Neural cell (in vitro differentiated cells): ENCODE measurements around the gene ZNF132. TPM values are rescaled to one million over a fixed set of nuclear protein-coding genes. Genes with fewer than 3 reads are reported as not detected.

Source experiments
- H2AFZ ChIP-seq: fragments of 200-600, 300-800 bp; sonication (generic), shearing (Covaris generic); 2 replicates; pipeline ENCODE4 v1.6.0; 2014; ENCODE audit warnings: low read depth, mild to moderate bottlenecking, antibody characterized with exemption, low read length, moderate library complexity
- H3F3A ChIP-seq: fragments of 200-600 bp; shearing (Covaris generic); 2 replicates; pipeline ENCODE4 v1.6.1; 2016; ENCODE audit warnings: mild to moderate bottlenecking, moderate library complexity, mixed read lengths, antibody characterized with exemption, low read length; ENCODE audit not compliant: insufficient read depth, poor library complexity, severe bottlenecking
- H3K27ac ChIP-seq: fragments of 200-600, 300-800 bp; sonication (generic), shearing (Covaris generic); 2 replicates; pipeline ENCODE4 v1.5.1; 2014; ENCODE audit warnings: mild to moderate bottlenecking, low read length, moderate library complexity
- H3K27me3 ChIP-seq: fragments of 300-800, 200-600 bp; sonication (generic), shearing (Covaris generic); 2 replicates; pipeline ENCODE4 v1.6.0; 2014; ENCODE audit warnings: mild to moderate bottlenecking, low read depth, low read length, moderate library complexity; ENCODE audit not compliant: insufficient read depth
- H3K36me3 ChIP-seq: fragments of 300-800, 200-600 bp; sonication (generic), shearing (Covaris generic); 2 replicates; pipeline ENCODE4 v1.5.1; 2014; ENCODE audit warnings: mild to moderate bottlenecking, antibody characterized with exemption, low read length, moderate library complexity; ENCODE audit not compliant: insufficient read depth
- H3K4me2 ChIP-seq: fragments of 300-800, 200-600 bp; sonication (generic), shearing (Covaris generic); 2 replicates; pipeline ENCODE4 v1.6.0; 2014; ENCODE audit warnings: mild to moderate bottlenecking, low read length
- H3K4me3 ChIP-seq: fragments of 300-800, 200-600 bp; sonication (generic), shearing (Covaris generic); 2 replicates; pipeline ENCODE4 v1.5.1; 2014; ENCODE audit warnings: mild to moderate bottlenecking, low read length, moderate library complexity
- H3K79me2 ChIP-seq: fragments of 200-600 bp; shearing (Covaris generic); replicated peaks from 2 replicates; pipeline ENCODE4 v1.6.0; 2014; ENCODE audit warnings: mild to moderate bottlenecking, low read length, moderate library complexity; ENCODE audit not compliant: insufficient read depth
- H3K9ac ChIP-seq: fragments of 300-800, 200-600 bp; sonication (generic), shearing (Covaris generic); 2 replicates; pipeline ENCODE4 v1.6.1; 2016; ENCODE audit warnings: mild to moderate bottlenecking, low read length, mixed read lengths
- H3K9me2 ChIP-seq: fragments of 200-600 bp; shearing (Covaris generic); 2 replicates; pipeline ENCODE4 v1.6.1; 2016; ENCODE audit warnings: mild to moderate bottlenecking, low read length, mixed read lengths; ENCODE audit not compliant: insufficient read depth
- H3K9me3 ChIP-seq: fragments of 200-600, 300-800 bp; sonication (generic), shearing (Covaris generic); 2 replicates; pipeline ENCODE4 v1.6.1; 2016; ENCODE audit warnings: mild to moderate bottlenecking, mixed run types, low read length, moderate library complexity, mixed read lengths
- H4K20me1 ChIP-seq: fragments of 200-600 bp; shearing (Covaris generic); 2 replicates; pipeline ENCODE4 v1.6.1; 2016; ENCODE audit warnings: mild to moderate bottlenecking, mixed run types; ENCODE audit not compliant: insufficient read depth
- CTCF ChIP-seq: fragments of 450-650 bp; IDR thresholded peaks from 2 replicates; pipeline ENCODE4 v1.5.1; 2014; ENCODE audit warnings: antibody characterized with exemption, mild to moderate bottlenecking, moderate library complexity; ENCODE audit not compliant: poor library complexity, severe bottlenecking
- EP300 ChIP-seq: fragments of 450-650 bp; conservative IDR thresholded peaks from 2 replicates; pipeline ENCODE4 v1.6.1; 2014; ENCODE audit warnings: antibody characterized with exemption, mild to moderate bottlenecking, moderate library complexity; ENCODE audit not compliant: poor library complexity, severe bottlenecking
- EZH2 ChIP-seq: fragments of 200-600, 300-800 bp; shearing (Covaris generic), sonication (generic); IDR thresholded peaks from 2 replicates; pipeline ENCODE4 v1.6.1; 2014; ENCODE audit warnings: antibody characterized with exemption, low read length, borderline replicate concordance, mild to moderate bottlenecking; ENCODE audit not compliant: insufficient read depth, poor library complexity, severe bottlenecking
- MXI1 ChIP-seq: fragments of 450-650 bp; conservative IDR thresholded peaks from 2 replicates; pipeline ENCODE4 v1.6.1; 2014; ENCODE audit warnings: antibody characterized with exemption, mild to moderate bottlenecking; ENCODE audit not compliant: poor library complexity, severe bottlenecking
- POLR2AphosphoS5 ChIP-seq: IDR thresholded peaks from 2 replicates; pipeline ENCODE4 v1.6.1; 2012
- RAD21 ChIP-seq: fragments of 450-650 bp; conservative IDR thresholded peaks from 2 replicates; pipeline ENCODE4 v1.6.1; 2014; ENCODE audit warnings: antibody characterized with exemption, mild to moderate bottlenecking, moderate library complexity
- SMC3 ChIP-seq: fragments of 450-650 bp; conservative IDR thresholded peaks from 2 replicates; pipeline ENCODE4 v1.6.1; 2014; ENCODE audit warnings: antibody characterized with exemption, mild to moderate bottlenecking, moderate library complexity; ENCODE audit not compliant: poor library complexity
- TAF1 ChIP-seq: IDR thresholded peaks from 2 replicates; pipeline ENCODE4 v1.6.1; 2012; ENCODE audit warnings: low read depth
- polyA plus RNA-seq: library from polyadenylated mRNA; depleted of rRNA; stranded (reverse); fragments of >200 nt; gene quantifications from 2 replicates; pipeline ENCODE4 v1.2.3, GENCODE V29; 2014
- TF ChIP-seq, protein P1 (sequence below): IDR thresholded peaks from 2 replicates; pipeline ENCODE4 v1.6.1; 2012; ENCODE audit warnings: borderline replicate concordance

ZNF132 gene
- polyA plus RNA-seq, 1 donor from 2014 or later, result 0.77 TPM

GRCh38 chr19:58476498-58477015 lies 36.6 kb upstream of the ZNF132 start:
- Histone ChIP-seq H3K36me3 (peaks cover 5% of the 10 kb centered on the region), H4K20me1 (no peaks in the 10 kb centered on the region), H3K27me3 (no peaks in the 10 kb centered on the region), H3K27ac (peak overlapping the region; percentile 89), H3K79me2 (no peaks in the 10 kb centered on the region), H2AFZ (peak overlapping the region; percentile 73), H3K4me2 (peak overlapping the region; percentile 89), H3K4me3 (peak overlapping the region; percentile 94), H3K9me3 (no peaks in the 10 kb centered on the region), H3F3A (no peaks in the 10 kb centered on the region), H3K9ac (peak overlapping the region; percentile 90), H3K9me2 (no peaks in the 10 kb centered on the region)
- TF ChIP-seq, protein P1, sequence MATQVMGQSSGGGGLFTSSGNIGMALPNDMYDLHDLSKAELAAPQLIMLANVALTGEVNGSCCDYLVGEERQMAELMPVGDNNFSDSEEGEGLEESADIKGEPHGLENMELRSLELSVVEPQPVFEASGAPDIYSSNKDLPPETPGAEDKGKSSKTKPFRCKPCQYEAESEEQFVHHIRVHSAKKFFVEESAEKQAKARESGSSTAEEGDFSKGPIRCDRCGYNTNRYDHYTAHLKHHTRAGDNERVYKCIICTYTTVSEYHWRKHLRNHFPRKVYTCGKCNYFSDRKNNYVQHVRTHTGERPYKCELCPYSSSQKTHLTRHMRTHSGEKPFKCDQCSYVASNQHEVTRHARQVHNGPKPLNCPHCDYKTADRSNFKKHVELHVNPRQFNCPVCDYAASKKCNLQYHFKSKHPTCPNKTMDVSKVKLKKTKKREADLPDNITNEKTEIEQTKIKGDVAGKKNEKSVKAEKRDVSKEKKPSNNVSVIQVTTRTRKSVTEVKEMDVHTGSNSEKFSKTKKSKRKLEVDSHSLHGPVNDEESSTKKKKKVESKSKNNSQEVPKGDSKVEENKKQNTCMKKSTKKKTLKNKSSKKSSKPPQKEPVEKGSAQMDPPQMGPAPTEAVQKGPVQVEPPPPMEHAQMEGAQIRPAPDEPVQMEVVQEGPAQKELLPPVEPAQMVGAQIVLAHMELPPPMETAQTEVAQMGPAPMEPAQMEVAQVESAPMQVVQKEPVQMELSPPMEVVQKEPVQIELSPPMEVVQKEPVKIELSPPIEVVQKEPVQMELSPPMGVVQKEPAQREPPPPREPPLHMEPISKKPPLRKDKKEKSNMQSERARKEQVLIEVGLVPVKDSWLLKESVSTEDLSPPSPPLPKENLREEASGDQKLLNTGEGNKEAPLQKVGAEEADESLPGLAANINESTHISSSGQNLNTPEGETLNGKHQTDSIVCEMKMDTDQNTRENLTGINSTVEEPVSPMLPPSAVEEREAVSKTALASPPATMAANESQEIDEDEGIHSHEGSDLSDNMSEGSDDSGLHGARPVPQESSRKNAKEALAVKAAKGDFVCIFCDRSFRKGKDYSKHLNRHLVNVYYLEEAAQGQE, result no peak
- TF ChIP-seq EP300 (no peak), POLR2AphosphoS5 (no peak), TAF1 (peak; percentile 6), EZH2 (no peak), RAD21 (no peak), MXI1 (no peak), SMC3 (no peak)

DNA sequence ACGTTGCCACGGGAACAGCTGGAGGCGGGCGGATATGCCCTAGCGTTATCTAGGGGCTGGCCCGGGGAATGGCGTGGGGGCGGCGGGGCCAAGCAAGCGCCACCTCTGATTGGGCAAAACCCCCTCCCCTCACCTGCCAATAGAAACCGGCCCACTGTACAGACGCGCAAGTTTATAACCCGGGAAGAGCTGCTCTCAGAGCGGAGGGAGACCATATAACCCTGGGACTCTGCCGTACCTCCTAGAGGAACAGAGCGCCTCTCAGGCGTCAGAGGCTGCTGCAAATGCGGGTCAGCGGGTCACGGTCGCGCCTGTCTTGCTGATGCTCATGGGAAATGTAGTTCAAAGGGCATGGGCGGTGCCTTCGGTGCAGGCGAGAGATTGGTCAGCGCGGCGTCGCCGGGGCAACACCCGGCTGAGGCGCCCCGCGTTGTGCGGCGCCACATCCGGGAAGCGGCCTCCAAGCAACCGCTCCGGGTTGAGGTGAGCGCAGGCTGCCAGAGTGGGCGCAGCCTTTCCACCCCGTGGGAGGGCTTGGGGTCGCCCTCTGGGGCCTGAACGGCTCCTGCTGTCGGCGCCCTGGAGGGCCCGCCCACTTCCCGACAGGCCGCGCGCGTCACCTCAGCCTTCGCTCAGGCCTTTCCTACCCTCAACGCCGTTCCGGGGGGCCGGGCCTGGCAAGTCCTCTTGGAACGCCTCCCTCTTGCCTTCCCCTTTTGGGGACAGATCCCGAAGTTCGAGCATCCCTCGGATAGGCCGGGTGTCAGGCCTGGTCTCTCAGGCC lies 36.0 kb upstream of the ZNF132 start, which contains the start of gene ZNF446:
ZNF446 (plus strand) TSS at position 639 of the 784 bp plus-strand sequence. CDS start 867 bp downstream, outside the sequence.
- H3K4me3 ChIP-seq, result peak within 1 kb of the TSS; percentile 94
- peak within 1 kb of the TSS; percentile 90 for H3K9ac ChIP-seq
- peak within 1 kb of the TSS; percentile 89 for H3K27ac ChIP-seq
- peaks cover 5% of the 10 kb centered on the region for H3K36me3 ChIP-seq
- peak; percentile 45 for TF ChIP-seq EP300
- no peak for TF ChIP-seq RAD21
- TF ChIP-seq MXI1, result peak; percentile 88
- peak; percentile 49 for TF ChIP-seq CTCF
- TF ChIP-seq POLR2AphosphoS5, result peak; percentile 79
- TF ChIP-seq TAF1, result peak; percentile 25
- TF ChIP-seq, protein P1, result peak; percentile 4
- no peak for TF ChIP-seq EZH2
- no peak for TF ChIP-seq SMC3
- no peaks in the 10 kb centered on the region for H3K9me3 ChIP-seq
- no peaks in the 10 kb centered on the region for H3F3A ChIP-seq
- no peaks in the 10 kb centered on the region for H3K27me3 ChIP-seq
- no peaks in the 10 kb centered on the region for H3K9me2 ChIP-seq
- H3K4me2 ChIP-seq, result peak within 1 kb of the TSS; percentile 89
- no peaks in the 10 kb centered on the region for H3K79me2 ChIP-seq
- H2AFZ ChIP-seq, result peak within 1 kb of the TSS; percentile 73
- no peaks in the 10 kb centered on the region for H4K20me1 ChIP-seq
